Fibroblast of villous mesenchyme (primary cell): ENCODE results near the gene BBIP1. TPM values are rescaled to one million over a fixed set of nuclear protein-coding genes. Genes with fewer than 3 reads are reported as not detected.

Experiments used
- DNase-seq: peaks from one replicate; pipeline ENCODE4 v3.0.0-alpha.2; 2010; ENCODE audit warnings: low read depth
- H3K4me3 ChIP-seq: 2 replicates; pipeline ENCODE4 v1.5.1; 2011; ENCODE audit warnings: low read depth, mild to moderate bottlenecking, low read length
- total RNA-seq: library from RNA; depleted of rRNA; stranded (reverse); fragments of >200 nt; gene quantifications from 2 replicates; pipeline ENCODE4 v1.2.3, GENCODE V29; 2012
- TF ChIP-seq, protein P1 (sequence below): IDR thresholded peaks from 2 replicates; pipeline ENCODE4 v1.5.1; 2012; ENCODE audit warnings: low read depth, mild to moderate bottlenecking, low read length; ENCODE audit not compliant: insufficient read depth

Gene BBIP1
- total RNA-seq, 1 donor, result 23.3 TPM

DNA sequence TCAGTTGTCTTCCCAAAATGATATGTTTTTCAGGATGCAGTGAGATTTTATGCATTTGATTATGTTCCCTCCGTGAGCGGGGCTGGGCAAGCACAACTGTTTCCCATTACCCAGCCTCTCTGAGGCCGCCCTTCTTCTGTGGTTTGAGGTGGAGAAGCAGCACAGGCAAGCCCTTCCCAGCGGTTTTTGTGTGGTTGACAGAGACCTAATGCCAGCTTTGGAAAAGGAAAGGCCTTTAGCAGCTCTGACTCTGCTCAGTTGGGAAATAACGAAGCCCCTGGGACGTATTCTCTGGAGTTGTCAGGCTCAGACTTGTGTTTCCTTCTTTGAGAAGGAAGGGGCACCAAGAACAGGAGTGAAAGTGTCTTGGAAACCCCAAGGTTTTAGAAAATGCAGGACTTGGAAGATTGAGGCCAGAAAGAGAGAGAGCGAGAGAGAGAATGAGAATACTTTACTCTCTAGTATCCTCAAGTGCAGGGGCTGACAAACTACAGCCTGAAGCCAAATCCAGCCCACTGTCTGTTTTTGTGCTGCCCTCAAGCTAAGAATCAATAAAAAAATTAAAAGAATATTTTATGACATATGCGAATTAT is 67.9 kb downstream of the BBIP1 start:
- TF ChIP-seq, protein P1, sequence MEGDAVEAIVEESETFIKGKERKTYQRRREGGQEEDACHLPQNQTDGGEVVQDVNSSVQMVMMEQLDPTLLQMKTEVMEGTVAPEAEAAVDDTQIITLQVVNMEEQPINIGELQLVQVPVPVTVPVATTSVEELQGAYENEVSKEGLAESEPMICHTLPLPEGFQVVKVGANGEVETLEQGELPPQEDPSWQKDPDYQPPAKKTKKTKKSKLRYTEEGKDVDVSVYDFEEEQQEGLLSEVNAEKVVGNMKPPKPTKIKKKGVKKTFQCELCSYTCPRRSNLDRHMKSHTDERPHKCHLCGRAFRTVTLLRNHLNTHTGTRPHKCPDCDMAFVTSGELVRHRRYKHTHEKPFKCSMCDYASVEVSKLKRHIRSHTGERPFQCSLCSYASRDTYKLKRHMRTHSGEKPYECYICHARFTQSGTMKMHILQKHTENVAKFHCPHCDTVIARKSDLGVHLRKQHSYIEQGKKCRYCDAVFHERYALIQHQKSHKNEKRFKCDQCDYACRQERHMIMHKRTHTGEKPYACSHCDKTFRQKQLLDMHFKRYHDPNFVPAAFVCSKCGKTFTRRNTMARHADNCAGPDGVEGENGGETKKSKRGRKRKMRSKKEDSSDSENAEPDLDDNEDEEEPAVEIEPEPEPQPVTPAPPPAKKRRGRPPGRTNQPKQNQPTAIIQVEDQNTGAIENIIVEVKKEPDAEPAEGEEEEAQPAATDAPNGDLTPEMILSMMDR, result no peak
- DNase-seq, result peak; percentile 40
- H3K4me3 ChIP-seq, result no peak overlapping the region

DNA sequence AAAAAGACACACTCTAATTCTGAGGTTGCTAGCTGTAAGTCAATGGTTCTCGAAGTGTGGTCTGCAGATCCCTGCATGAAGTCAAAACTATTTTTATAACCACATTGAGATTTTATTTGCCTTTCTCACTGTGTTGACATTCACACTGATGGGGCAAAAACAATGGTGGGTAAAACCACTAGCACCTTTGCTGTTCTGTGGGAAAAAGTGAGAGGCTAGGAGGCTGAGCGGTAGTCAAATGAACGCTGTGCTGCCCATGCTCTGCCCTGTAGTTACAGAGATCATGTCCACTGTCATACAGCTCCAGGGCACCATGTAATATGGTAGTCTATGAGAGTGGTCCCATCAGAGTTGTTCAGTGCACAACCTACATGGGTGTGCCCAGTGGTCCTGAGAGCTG is 68.9 kb downstream of the BBIP1 start:
- TF ChIP-seq, protein P1, result no peak
- H3K4me3 ChIP-seq, result no peak overlapping the region
- no peak for DNase-seq

Other genes with a start within 250 kb of the BBIP1 start
- gene PDCD4, start 47.3 kb downstream of the BBIP1 start, total RNA-seq, result 18.4 and 35.8 TPM in 2 replicates
- 50.9 and 69.5 TPM in 2 replicates for gene SHOC2, start 424 bp upstream of the BBIP1 start, total RNA-seq
- 0.32 and 3.0 TPM in 2 replicates for gene ADRA2A, start 157.8 kb upstream of the BBIP1 start, total RNA-seq